Measurements from ENCODE around the gene DNAJC15.
"Not testable (repeated sequence)": the region's sequence is repeated elsewhere in the genome, so short reads cannot be mapped to it uniquely, and the experiment has no call there.

Gene DNAJC15

DNA sequence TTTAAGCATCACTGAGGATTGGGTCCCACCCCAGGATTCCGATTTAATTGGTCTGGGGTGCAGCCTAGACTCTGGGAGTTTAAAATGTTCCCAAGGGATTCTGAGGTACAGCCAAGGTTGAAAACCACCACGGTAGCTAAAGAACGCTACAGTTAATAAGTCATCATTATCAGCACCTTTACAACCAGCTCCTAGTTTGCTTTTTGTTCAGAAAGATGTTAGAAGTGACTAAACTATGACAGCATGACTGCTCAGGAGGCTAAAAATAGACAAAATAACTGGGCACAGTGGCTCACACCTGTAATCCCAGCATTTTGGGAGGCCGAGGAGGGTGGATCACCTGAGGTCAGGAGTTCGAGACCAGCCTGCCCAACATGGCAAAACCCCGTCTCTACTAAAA lies 19.7 kb upstream of the DNAJC15 start:
- no peak for DNase-seq (ENCODE audit: low spot score)

DNA sequence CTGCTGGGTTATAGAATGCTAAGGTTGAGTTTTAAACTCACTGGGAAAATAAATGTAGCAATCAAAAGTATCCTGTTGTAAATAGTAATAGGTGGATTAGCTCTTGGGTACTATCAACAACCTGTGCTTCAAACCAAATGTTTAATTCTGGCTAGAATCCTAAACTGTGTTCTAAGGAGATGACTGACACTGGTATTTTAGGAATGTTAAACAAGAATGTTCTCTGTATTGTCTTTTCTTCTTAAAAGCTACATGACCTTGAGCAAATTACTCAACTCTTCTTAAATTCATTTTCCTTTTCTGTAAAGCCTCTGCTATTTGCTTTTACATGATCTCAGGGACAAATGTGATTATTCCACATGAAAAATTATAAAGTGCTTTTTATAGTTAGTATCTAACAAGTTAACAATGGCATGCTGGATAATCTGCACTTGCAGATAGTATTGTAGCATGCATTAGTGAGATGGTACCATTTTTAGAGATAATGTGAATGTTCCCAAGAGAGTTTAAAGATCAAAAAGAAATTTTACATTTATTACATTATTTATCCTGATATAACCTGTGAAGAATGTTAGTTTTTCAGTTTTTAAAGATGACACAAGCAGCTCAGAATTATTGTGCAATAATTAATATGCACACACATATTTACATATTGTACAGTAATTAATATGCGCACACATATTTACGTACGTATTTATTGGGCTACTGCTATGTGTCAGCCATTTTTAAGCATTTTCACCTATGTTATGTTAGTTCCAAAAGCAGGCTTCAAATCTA lies 17.7 kb upstream of the DNAJC15 start:
- DNase-seq (ENCODE audit: low spot score) = no peak

- no peak for DNase-seq (ENCODE audit: low spot score)
Measured at GRCh38 chr13:43006893-43007631, 16.3 kb upstream of the DNAJC15 start.

DNA sequence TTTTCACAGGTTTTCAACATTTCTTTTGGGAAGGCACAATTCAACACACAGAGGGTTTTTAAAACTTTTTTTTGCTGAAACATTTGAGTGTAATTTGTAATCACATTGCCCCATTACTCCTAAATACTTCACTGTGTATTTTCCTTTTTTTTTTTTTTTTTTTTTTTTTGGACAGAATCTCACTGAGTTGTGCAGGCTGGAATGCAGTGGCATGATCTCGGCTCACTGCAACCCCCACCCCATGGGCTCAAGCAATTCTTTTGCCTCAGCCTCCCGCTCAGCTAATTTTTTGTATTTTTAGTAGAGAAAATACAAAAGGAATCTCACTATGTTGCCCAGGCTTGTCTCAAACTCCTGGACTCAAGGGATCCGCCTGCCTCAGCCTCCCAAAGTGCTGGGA lies 14.8 kb upstream of the DNAJC15 start:
- no peak for DNase-seq (ENCODE audit: low spot score)

- peak; percentile 38 for DNase-seq (ENCODE audit: low spot score)
Measured at GRCh38 chr13:43009506-43009905, 13.9 kb upstream of the DNAJC15 start.

- DNase-seq (ENCODE audit: low spot score) = no peak
Measured at GRCh38 chr13:43014162-43014561, 9.2 kb upstream of the DNAJC15 start.

- DNase-seq (ENCODE audit: low spot score) = no peak
Measured at GRCh38 chr13:43016226-43016625, 7.2 kb upstream of the DNAJC15 start.

DNA sequence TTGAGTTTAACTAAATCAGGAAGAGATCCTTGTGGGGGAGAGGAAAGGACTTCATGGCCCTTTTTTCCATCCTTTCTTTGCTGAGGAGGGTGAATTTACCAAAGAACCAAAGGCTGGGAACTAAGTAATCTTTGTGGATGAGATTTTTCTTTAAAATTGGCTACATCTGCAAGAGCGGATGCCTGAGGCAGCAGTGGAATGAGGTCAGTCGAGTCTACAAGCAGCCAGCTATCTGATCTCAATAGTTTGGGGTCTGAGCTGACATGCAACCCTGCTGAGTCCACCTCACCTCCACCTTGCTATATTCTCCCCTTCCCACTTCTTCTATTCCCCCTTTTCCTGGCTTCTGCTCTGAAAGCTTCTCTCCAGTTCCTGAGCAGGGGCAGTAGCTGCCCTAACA lies 3.6 kb upstream of the DNAJC15 start:
- no peak for DNase-seq (ENCODE audit: low spot score)

GRCh38 chr13:43020794-43021193 lies 2.6 kb upstream of the DNAJC15 start:
- DNase-seq (ENCODE audit: low spot score) = no peak

DNA sequence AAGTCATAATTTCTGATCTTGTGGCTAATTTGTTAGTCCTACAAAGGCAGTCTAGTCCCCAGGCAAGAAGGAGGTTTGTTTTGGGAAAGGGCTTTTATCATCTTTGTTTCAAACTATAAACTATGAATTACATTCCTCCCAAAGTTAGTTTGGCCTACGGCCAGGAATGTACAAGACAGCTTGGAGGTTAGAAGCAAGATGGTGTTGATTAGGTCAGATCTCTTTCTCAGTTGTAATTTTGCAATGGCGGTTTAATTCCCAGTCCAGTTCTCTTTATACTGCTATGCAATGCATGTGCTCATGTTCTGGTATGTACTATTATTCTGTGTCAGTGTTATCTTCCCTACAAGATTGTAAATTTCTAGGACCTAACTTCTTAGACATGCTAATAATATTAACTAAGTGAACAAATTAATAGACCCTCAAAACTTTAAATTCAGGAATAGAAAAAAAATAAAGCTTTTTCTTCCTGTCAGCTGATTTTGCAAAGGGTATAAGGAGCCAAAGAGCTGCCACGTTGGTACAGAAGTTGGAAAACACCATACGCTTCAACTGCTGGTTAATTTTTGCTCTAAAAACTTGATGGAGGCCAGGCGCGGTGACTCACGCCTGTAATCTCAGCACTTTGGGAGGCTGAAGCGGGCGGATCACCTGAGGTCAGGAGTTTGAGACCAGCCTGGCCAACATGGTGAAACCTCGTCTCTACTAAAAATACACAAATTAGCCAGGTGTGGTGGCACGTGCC lies 1.3 kb upstream of the DNAJC15 start:
- no peak for DNase-seq (ENCODE audit: low spot score)

- DNase-seq (ENCODE audit: low spot score) = no peak
Measured at GRCh38 chr13:43022934-43023288, 475 bp upstream of the DNAJC15 start.

DNA sequence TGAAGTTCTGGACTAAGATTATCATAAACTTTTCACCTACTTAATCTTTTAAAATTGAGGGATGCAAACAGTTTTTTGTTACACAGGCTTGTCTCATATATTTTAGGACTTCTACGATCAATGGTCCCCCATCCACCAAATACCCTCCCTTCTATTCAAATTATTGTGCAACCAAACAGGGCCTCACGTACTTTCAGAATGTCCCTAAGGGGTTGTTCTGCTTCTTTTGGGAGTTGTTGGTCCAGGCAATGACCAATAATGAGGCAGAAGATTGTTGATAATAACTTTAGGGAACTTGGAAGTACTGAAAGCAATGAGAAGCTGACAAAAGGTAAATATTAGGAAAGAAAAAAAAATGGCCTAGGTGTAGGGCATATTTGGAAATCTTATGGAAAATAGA lies 2.9 kb downstream of the DNAJC15 start:
- DNase-seq (ENCODE audit: low spot score) = no peak

DNA sequence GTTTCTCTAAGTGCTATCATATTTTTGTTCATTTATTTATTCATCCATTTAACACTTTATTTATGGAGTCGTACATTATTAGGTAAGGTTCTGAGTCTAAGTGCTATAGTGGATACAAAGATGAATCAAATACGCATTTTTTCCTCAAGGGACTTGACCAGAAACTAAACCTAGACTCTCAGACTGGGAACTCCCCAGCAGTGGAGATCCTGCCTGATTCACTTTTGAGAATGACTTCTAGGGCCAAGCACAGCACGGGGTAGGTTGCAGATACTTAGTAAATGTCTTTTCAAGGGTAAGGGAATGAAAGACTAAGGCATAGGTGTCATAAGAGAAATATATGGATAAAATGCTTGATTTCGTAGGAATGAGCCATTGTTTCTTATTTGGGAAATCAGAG lies 7.2 kb downstream of the DNAJC15 start:
- no peak for DNase-seq (ENCODE audit: low spot score)

GRCh38 chr13:43031881-43032280 lies 8.5 kb downstream of the DNAJC15 start:
- DNase-seq (ENCODE audit: low spot score) = no peak

- DNase-seq (ENCODE audit: low spot score) = no peak
Measured at GRCh38 chr13:43033038-43033437, 9.7 kb downstream of the DNAJC15 start.

DNA sequence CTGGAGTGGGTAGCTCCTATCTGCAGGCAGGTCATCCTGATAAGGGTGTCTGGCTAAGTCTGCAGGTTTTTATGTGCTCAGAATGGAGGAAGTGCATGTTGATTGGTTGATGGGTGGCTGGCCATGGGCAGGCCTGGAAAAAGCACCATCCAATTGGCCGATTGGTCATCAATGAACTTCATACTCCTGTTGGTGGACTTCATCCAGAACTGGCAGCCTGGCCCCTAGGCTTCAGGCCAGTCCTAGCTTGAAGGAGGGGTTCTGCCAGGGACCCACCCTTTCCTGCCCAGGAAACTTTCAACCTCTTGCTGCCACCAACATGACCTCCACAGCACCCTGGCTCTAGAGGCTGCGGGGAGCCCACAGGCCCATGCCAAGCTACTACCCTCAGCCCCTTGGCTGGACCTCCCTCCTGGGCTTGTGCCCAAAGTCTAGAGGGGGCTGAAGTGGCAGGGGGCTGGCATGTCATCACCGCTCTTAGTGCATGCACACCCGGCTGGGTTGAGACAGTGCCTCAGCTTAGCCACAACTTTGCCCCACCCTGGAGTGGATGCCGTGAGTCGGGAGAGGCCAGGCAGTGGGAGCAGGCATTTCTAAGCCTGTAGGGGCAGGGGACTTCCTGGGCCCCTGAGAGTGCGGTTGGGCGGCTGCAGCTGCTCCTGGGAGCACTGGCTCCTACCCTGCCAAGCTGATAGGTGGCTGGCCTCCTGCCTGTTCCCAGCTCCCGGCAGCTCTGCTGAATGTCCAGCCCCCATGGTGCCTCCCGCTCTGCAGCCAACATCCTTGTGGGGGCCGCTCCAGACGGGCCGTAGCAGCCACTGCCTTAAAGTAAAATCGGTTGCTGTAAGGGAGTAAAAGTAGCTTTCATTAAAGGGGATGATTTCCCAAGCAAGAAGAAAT lies 13.2 kb downstream of the DNAJC15 start:
- no peak for DNase-seq (ENCODE audit: low spot score)

- no peak for DNase-seq (ENCODE audit: low spot score)
Measured at GRCh38 chr13:43039966-43040365, 16.6 kb downstream of the DNAJC15 start.

DNA sequence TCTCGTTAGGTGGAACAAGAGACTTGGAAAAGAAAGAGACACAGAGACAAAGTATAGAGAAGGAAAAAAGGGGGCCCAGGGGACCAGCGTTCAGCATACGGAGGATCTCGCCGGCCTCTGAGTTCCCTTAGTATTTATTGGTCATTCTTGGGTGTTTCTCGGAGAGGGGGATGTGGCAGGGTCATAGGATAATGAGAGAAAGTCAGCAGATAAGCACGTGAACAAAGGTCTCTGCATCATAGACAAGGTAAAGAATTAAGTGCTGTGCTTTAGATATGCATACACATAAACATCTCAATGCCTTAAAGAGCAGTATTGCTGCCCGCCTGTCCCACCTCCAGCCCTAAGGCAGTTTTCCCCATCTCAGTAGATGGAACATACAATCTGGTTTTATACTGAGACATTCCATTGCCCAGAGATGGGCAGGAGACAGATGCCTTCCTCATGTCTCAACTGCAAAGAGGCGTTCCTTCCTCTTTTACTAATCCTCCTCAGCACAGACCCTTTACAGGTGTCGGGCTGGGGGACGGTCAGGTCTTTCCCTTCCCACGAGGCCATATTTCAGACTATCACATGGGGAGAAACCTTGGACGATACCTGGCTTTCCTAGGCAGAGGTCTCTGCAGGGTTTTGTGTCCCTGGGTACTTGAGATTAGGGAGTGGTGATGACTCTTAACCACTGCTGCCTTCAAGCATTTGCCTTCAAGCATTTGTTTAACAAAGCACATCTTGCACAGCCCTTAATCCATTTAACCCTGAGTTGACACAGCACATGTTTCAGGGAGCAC lies 17.4 kb downstream of the DNAJC15 start:
- DNase-seq (ENCODE audit: low spot score) = not testable (repeated sequence)

- DNase-seq (ENCODE audit: low spot score) = no peak
Measured at GRCh38 chr13:43041369-43041921, 18.1 kb downstream of the DNAJC15 start.

DNA sequence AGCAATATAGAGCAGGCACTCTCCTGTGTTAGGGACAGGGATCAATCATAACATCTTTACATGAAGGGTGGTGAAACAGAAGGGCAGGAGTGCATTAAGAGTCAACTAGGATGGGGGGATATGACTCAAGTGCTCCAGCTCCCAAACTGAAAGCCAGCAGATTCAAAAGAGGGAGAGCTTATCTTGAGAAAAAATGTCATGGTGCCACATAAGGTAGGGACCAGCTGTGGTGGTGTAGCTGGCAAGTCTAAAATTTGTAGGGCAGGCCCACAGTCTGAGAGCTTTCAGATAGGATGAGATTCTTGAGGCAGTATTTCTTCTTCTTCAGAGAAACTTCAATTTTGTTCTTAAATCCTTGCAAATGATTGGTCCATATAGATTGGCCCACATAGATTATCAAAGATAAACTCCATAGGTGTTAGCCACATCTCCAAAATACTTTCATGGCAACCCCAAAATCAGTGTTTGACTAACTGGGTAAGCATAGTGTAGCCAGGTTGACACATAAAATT lies 19.1 kb downstream of the DNAJC15 start:
- no peak for DNase-seq (ENCODE audit: low spot score)
